GM12865 (cell line): ENCODE results near the gene EIF3L.
"Not testable (repeated sequence)": the region's sequence is repeated elsewhere in the genome, so short reads cannot be mapped to it uniquely, and the experiment has no call there.

Experiments used
- DNase-seq: peaks from one replicate; pipeline ENCODE4 v3.0.0; 2010; ENCODE audit warnings: low read depth
- H3K4me3 ChIP-seq: 2 replicates; pipeline ENCODE4 v1.5.1; 2011; ENCODE audit warnings: mild to moderate bottlenecking, low read depth, low read length, control low read depth
- TF ChIP-seq, protein P1 (sequence below): IDR thresholded peaks from 2 replicates; pipeline ENCODE4 v1.5.1; 2011; ENCODE audit warnings: low read length, control low read depth, low read depth, inconsistent platforms; ENCODE audit not compliant: insufficient read depth; ENCODE audit errors: missing control alignments

Gene EIF3L

DNA sequence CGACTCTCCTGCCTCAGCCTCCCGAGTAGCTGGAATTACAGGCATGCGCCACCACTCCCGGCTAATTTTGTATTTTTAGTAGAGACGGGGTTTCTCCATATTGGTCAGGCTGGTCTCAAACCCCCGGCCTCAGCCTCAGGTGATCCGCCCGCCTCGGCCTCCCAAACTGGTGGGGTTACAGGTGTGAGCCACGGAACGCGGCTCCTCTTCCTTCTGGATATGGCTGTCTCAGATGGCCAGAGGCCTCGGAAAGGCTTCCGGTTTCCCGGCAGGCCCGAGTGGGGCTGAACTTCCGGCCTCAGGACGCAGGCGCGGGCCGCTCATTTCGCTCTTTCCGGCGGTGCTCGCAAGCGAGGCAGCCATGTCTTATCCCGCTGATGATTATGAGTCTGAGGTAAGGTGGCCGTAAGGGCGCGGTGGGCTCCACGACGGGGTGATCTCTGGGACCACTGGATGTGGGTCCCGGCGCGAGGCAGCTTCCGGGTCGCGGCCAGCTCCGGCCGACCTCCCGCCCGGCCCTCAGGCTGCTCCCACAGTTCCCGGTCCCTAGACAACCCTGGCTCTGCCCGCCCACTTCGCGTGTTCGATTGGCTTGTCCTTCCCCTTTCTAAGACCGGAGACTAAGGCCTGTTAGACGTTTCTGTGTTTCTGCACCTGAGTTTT, at the start of gene EIF3L:
TSS of gene EIF3L (plus strand) at position 331 of the 663 bp plus-strand sequence. CDS start at position 362, 31 bp downstream.
- peak; percentile 94 for DNase-seq

GRCh38 chr22:37799979-37800378, 49.2 kb upstream of the EIF3L start:
- DNase-seq, H3K4me3 ChIP-seq: not testable (repeated sequence)

More for the DNA sequence above, at the start of gene EIF3L:
- peak within 1 kb of the TSS; percentile 74 for H3K4me3 ChIP-seq
- TF ChIP-seq, protein P1, sequence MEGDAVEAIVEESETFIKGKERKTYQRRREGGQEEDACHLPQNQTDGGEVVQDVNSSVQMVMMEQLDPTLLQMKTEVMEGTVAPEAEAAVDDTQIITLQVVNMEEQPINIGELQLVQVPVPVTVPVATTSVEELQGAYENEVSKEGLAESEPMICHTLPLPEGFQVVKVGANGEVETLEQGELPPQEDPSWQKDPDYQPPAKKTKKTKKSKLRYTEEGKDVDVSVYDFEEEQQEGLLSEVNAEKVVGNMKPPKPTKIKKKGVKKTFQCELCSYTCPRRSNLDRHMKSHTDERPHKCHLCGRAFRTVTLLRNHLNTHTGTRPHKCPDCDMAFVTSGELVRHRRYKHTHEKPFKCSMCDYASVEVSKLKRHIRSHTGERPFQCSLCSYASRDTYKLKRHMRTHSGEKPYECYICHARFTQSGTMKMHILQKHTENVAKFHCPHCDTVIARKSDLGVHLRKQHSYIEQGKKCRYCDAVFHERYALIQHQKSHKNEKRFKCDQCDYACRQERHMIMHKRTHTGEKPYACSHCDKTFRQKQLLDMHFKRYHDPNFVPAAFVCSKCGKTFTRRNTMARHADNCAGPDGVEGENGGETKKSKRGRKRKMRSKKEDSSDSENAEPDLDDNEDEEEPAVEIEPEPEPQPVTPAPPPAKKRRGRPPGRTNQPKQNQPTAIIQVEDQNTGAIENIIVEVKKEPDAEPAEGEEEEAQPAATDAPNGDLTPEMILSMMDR = no peak

GRCh38 chr22:37801946-37802309, 47.3 kb upstream of the EIF3L start:
- H3K4me3 ChIP-seq = peak overlapping the region; percentile 55
- no peak for DNase-seq
- TF ChIP-seq, protein P1 = no peak

- DNase-seq = no peak
- TF ChIP-seq, protein P1 = no peak
- H3K4me3 ChIP-seq = peak overlapping the region; percentile 55
Observed at GRCh38 chr22:37802310-37803194, 46.7 kb upstream of the EIF3L start.

GRCh38 chr22:37803195-37803638, 46.0 kb upstream of the EIF3L start:
- TF ChIP-seq, protein P1 = no peak

DNA sequence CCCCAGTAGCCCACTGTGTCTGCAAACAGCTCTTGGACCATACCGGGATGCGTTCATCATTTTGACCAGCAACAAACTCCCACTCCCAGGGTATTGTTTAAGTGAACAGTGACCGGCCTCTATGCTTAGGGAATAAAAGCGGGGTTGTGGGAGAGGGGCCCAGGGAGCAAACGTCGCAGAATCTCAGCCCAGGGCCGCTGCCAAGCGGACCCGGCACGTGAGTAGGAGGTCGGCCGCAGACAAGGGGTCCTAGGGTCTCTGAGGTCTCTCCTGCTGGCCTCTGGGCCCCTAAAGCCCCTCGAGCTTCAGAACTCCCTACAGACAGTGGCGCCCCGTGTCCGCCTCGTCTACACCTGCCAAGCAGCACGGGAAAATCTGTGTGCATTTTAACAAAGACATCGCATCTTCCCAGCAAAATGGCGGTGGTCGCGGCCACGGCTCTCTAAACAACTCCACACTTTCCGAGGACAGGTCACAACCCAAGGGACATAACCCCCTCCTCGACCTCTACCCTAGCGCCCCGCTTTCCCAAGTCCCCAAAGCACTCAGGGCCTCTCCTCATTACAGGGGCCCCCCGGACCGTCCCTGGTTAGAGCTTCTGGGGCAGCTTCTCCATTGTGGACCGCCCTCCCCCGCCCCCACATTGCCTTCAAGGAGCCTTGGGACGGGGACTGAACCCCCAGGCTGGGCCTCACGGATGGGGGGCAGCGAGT, 45.4 kb upstream of the EIF3L start:
- H3K4me3 ChIP-seq = no peak overlapping the region
- TF ChIP-seq, protein P1 = no peak

More at GRCh38 chr22:37803195-37803638, 46.0 kb upstream of the EIF3L start:
- peak overlapping the region; percentile 55; the same call in 1 of the 2 replicates for H3K4me3 ChIP-seq
- DNase-seq = no peak

More for the DNA sequence above, 45.4 kb upstream of the EIF3L start:
- no peak for DNase-seq
